Heart left ventricle (tissue), 13 donors: ENCODE data around the gene GNB1L.

Experiments used
- CTCF ChIP-seq, 12 donors: fragments of 200-600 bp; sonication (generic) in 4 of 12; IDR thresholded peaks; one replicate each; pipeline versions ENCODE4 v1.5.0 to v1.8.0; 2018 to 2022; ENCODE audit warnings: antibody characterized with exemption in 12 of 12, mild to moderate bottlenecking in 5 of 12
- POLR2A ChIP-seq, 2 donors: fragments of 450-650 bp; IDR thresholded peaks; one replicate each; pipeline ENCODE4 v1.6.1; 2017; ENCODE audit warnings: antibody characterized with exemption in 2 of 2, mild to moderate bottlenecking in 2 of 2, moderate library complexity in 2 of 2
- donor health status: ischemic (EF 13 %, LVEDD 7.1; RV severe dilation, severe dysfunction).
- donor health status: DM: no; HTN: yes; CAD: no.
- donor health status: DM: no; HTN: no; CAD: no.
- donor health status: ischemic (EF 25% LVEDD 6.9; RV normal size, moderate dysfunction).
- donor health status: ischemic (EF 25% LVEDD 5.7; RV mildly dilated, moderate dysfunction).
- donor health status: ischemic (EF 35%, LVEDD 5.7; RV mildly dilated, moderate dysfunction).
- donor health status: nonischemic (EF 11% LVEDD 7.7; RV severe dilation, severe dysfunction).
- donor health status: DM: yes; HTN: yes; CAD: no.
- donor health status: PGD.
- donor health status: ischemic (EF 29% LVEDD 5.4; RV normal size, mild dysfunction).
- donor health status: nonischemic (EF 23%, LVEDD 6.1; RV moderate dilation, normal function).

- TF ChIP-seq CTCF (IDR thresholded peaks at IDR 0.05) (no peak), POLR2A (IDR thresholded peaks at IDR 0.05) (no peak)
These were observed 40.6 kb upstream of the GNB1L start for GRCh38 chr22:19895160-19895849.
